Keratinocyte (primary cell): ENCODE measurements around the gene RAB2B. TPM values are rescaled to one million over a fixed set of nuclear protein-coding genes. Genes with fewer than 3 reads are reported as not detected.

Source experiments
- DNase-seq: peaks from one replicate; pipeline ENCODE4 v3.0.0-alpha.2; 2011; ENCODE audit warnings: low read depth, missing footprints, low spot score
- FAIRE-seq: peaks from 2 replicates; lab custom pipeline; 2011; peaks lifted over from hg19 to GRCh38; lab: Jason Lieb, UNC
- H2AFZ ChIP-seq: 2 replicates; pipeline ENCODE4 v1.6.0; 2012; ENCODE audit warnings: low read length, control low read depth, inconsistent platforms; ENCODE audit not compliant: control insufficient read depth
- H3K27ac ChIP-seq: 2 replicates; pipeline ENCODE4 v1.5.1; 2011; ENCODE audit warnings: low read length; ENCODE audit not compliant: control insufficient read depth, insufficient read depth
- H3K27me3 ChIP-seq: 3 replicates; pipeline ENCODE4 v1.6.0; 2011; ENCODE audit warnings: low read length; ENCODE audit not compliant: control insufficient read depth, insufficient read depth; ENCODE audit errors: extremely low read depth
- H3K36me3 ChIP-seq, 2 experiments: 2 replicates in 1 of 2; 3 replicates in 1 of 2; pipeline ENCODE4 v1.5.1; 2011; ENCODE audit warnings: low read length in 2 of 2, mild to moderate bottlenecking in 1 of 2; ENCODE audit not compliant: control insufficient read depth in 2 of 2, insufficient read depth in 2 of 2; ENCODE audit errors: extremely low read depth in 1 of 2
- H3K4me1 ChIP-seq: 3 replicates; pipeline ENCODE4 v1.5.1; 2011; ENCODE audit warnings: low read length; ENCODE audit not compliant: control insufficient read depth, insufficient read depth; ENCODE audit errors: extremely low read depth
- H3K4me2 ChIP-seq: 3 replicates; pipeline ENCODE4 v1.6.0; 2011; ENCODE audit warnings: low read depth, low read length; ENCODE audit not compliant: control insufficient read depth, insufficient read depth; ENCODE audit errors: extremely low read depth
- H3K4me3 ChIP-seq, 3 experiments: fragments of 200-600 bp in 1 of 3; sonication (generic) in 1 of 3; 2 replicates in 2 of 3; 3 replicates in 1 of 3; pipeline ENCODE4 v1.5.1; 2011 to 2016; ENCODE audit warnings: low read length in 3 of 3, mild to moderate bottlenecking in 3 of 3, control low read depth in 2 of 3, inconsistent platforms in 1 of 3, low read depth in 1 of 3, mixed read lengths in 1 of 3, mixed run types in 1 of 3, moderate library complexity in 1 of 3; ENCODE audit not compliant: control insufficient read depth in 2 of 3, insufficient read depth in 2 of 3; ENCODE audit errors: extremely low read depth in 1 of 3
- H3K79me2 ChIP-seq: 2 replicates; pipeline ENCODE4 v1.6.0; 2012; ENCODE audit warnings: low read length; ENCODE audit not compliant: control insufficient read depth, insufficient read depth
- H3K9ac ChIP-seq: 3 replicates; pipeline ENCODE4 v1.6.0; 2011; ENCODE audit warnings: low read length; ENCODE audit not compliant: control insufficient read depth, insufficient read depth; ENCODE audit errors: extremely low read depth
- H3K9me1 ChIP-seq: 3 replicates; pipeline ENCODE4 v1.6.0; 2011; ENCODE audit warnings: low read length; ENCODE audit not compliant: control insufficient read depth, insufficient read depth; ENCODE audit errors: extremely low read depth
- H3K9me3 ChIP-seq: 2 replicates; pipeline ENCODE4 v1.5.1; 2012; ENCODE audit warnings: low read depth, low read length; ENCODE audit not compliant: control insufficient read depth
- H4K20me1 ChIP-seq: 3 replicates; pipeline ENCODE4 v1.6.0; 2011; ENCODE audit warnings: low read length; ENCODE audit not compliant: control insufficient read depth, insufficient read depth; ENCODE audit errors: extremely low read depth
- CTCF ChIP-seq, 3 experiments: IDR thresholded peaks in 1 of 3; conservative IDR thresholded peaks in 1 of 3; optimal IDR thresholded peaks in 1 of 3; 2 replicates in 2 of 3; 3 replicates in 1 of 3; pipeline versions ENCODE3 to v1.5.1; 2011; ENCODE audit warnings: low read length in 3 of 3, mild to moderate bottlenecking in 3 of 3, moderate library complexity in 2 of 3, control low read depth in 1 of 3, inconsistent platforms in 1 of 3; ENCODE audit not compliant: insufficient read depth in 2 of 3; ENCODE audit errors: extremely low read depth in 1 of 3
- EZH2 ChIP-seq: IDR thresholded peaks from one replicate; pipeline ENCODE4 v1.6.1; 2012; ENCODE audit warnings: inconsistent platforms, mild to moderate bottlenecking, low read length, moderate library complexity
- dilution Hi-C: fragments of 300-500 bp; cut with MboI; formaldehyde crosslinking; loops from one replicate; pipeline ENCODE4 v1.7.0; 2020; ENCODE audit warnings: low sequenced_read_pairs; ENCODE audit not compliant: extremely low pct_ligation_motif_present
- polyA plus RNA-seq, 5 experiments: library from polyadenylated mRNA; depleted of rRNA in 3 of 5; stranded (reverse) in 3 of 5; stranded (forward) in 1 of 5; unstranded in 1 of 5; fragments of >200 nt; gene quantifications; 1 replicate in 1 of 5; 2 replicates in 3 of 5; 3 replicates in 1 of 5; pipeline versions ENCODE4 v1.2.1 to v1.2.3, GENCODE V29; 2011 to 2012; ENCODE audit warnings: missing spikeins in 2 of 5, low read depth in 1 of 5, low replicate concordance in 1 of 5

RAB2B gene
- polyA plus RNA-seq, 1 donor (not counting 4 experiments of a cell fraction or from before 2014, with no cell fraction given): 18.3 TPM

- Histone ChIP-seq H3K9ac (no peak overlapping the region), H3K27ac (no peak overlapping the region), H3K9me1 (no peaks in the 10 kb centered on the region), H3K36me3 (peaks cover 37 to 41% of the 10 kb centered on the region in 2 experiments), H3K4me1 (no peaks in the 10 kb centered on the region), H3K4me3 (no peak overlapping the region), H4K20me1 (peaks cover 6% of the 10 kb centered on the region), H2AFZ (no peak overlapping the region), H3K79me2 (peaks cover 41% of the 10 kb centered on the region), H3K27me3 (no peaks in the 10 kb centered on the region), H3K9me3 (no peaks in the 10 kb centered on the region), H3K4me2 (no peak overlapping the region)
- DNase-seq (no peak), FAIRE-seq (no peak)
- dilution Hi-C loops: no loop called here
- no peak for TF ChIP-seq CTCF (optimal IDR thresholded peaks at IDR 0.05 in 1 of 3, IDR thresholded peaks at IDR 0.05 in 1 of 3, conservative IDR thresholded peaks at IDR 0.05 in 1 of 3; ENCODE audit: extremely low read depth in 1 of 3, insufficient read depth in 2 of 3, low read length in 3 of 3)
- TF ChIP-seq EZH2: no peak
These were observed 47.8 kb downstream of the RAB2B start for GRCh38 chr14:21428930-21429329.

- H3K27me3 ChIP-seq: no peaks in the 10 kb centered on the region
- no peak for FAIRE-seq
- no peaks in the 10 kb centered on the region for H3K4me1 ChIP-seq
- no peak for DNase-seq
- H3K9ac ChIP-seq: no peak overlapping the region
- H3K9me3 ChIP-seq: no peaks in the 10 kb centered on the region
- H3K79me2 ChIP-seq: peaks cover 22% of the 10 kb centered on the region
- H3K9me1 ChIP-seq: no peaks in the 10 kb centered on the region
- H3K27ac ChIP-seq: no peak overlapping the region
- H3K36me3 ChIP-seq: peaks cover 42 to 48% of the 10 kb centered on the region in 2 experiments
- TF ChIP-seq EZH2 (no peak), CTCF (optimal IDR thresholded peaks at IDR 0.05 in 1 of 3, IDR thresholded peaks at IDR 0.05 in 1 of 3, conservative IDR thresholded peaks at IDR 0.05 in 1 of 3; ENCODE audit: extremely low read depth in 1 of 3, insufficient read depth in 2 of 3, low read length in 3 of 3) (no peak)
- no peak overlapping the region for H3K4me2 ChIP-seq
- H2AFZ ChIP-seq: no peak overlapping the region
- H3K4me3 ChIP-seq: no peak overlapping the region
- dilution Hi-C loops: no loop called here
- H4K20me1 ChIP-seq: peaks cover 6% of the 10 kb centered on the region
These were observed 50.1 kb downstream of the RAB2B start for GRCh38 chr14:21426692-21427091.
